Measurements from ENCODE around the gene ALOX12B.
"Not testable (repeated sequence)": the region's sequence is repeated elsewhere in the genome, so short reads cannot be mapped to it uniquely, and the experiment has no call there.

Gene ALOX12B

DNA sequence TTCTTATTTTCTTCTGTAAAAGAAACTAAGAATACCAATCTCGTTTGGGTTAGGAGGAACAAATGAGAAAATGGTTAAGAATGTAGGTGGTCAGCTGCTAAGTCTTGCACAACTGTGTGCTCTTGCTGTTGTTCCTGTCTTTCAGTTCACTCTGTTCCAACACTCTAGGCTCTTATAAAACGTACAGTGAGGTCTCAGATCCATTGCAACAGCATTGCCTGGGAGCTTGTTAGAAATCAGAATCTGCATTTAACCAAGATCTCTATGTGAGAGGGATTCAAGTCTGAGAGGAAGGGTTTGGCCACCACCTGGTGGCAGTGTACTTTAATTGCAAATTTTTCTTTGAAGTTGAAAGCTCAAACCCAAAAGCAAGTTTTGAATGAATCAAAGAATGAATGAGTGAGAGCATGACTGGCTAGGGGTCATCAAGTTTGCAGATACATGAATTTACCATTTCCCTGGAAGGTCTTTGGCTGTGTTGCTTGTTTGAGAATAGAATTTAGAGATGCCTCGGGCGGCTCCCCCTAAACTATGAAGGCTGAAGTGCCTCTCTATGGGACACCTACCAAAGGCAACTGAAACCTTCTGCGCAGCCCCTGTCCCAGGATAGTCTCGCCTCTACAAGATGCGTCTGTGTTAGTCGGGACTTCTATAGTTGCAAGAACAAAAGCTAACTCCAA is 46.1 kb downstream of the ALOX12B start:
- peak; percentile 41 for DNase-seq

DNA sequence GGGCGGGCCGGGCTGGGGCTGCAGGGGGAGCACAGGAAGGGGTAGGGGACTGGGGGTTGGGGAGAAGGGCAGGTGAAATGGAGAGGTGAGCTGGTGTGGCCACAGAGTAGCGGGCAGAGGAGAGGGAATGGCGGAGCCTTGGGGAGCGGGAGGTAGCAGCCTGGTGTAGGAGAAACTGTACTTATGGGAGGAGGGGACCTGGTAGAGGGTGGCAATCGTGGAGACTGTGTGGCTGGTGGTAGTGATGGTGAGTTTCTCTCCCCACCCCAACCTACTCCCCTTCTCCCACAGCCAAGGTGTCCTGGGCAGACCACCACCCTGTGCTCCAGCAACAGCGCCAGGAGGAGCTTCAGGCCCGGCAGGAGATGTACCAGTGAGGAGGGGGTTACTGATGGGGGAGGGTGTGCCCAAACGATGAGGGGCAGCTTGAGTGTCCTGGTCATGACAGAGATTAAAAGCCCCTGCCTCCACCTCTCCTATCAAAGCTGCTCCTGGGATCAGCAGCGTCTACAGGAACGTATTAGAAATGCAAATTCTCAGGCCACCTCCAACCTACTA is 47.8 kb downstream of the ALOX12B start:
- no peak for DNase-seq

DNA sequence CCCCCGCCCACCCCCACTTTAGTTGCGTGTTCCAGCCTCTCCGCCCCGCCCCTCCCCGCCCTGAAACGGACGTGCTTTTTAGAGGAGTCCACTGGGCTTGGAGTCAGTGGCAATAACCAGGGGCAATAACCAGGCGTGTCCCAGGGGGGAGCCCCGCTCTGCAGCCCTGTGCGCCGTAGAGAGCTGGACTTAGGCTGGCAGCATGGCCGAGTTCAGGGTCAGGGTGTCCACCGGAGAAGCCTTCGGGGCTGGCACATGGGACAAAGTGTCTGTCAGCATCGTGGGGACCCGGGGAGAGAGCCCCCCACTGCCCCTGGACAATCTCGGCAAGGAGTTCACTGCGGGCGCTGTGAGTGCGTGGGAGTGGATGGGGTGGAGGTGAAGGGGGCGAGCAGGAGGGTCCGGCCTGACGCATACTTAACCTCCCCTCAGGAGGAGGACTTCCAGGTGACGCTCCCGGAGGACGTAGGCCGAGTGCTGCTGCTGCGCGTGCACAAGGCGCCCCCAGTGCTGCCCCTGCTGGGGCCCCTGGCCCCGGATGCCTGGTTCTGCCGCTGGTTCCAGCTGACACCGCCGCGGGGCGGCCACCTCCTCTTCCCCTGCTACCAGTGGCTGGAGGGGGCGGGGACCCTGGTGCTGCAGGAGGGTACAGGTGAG is 48.4 kb downstream of the ALOX12B start, which contains the start of gene ALOX15B:
ALOX15B (plus strand) TSS at position 106 of the 657 bp plus-strand sequence; CDS start at position 203, 97 bp downstream.
- no peak for DNase-seq

DNA sequence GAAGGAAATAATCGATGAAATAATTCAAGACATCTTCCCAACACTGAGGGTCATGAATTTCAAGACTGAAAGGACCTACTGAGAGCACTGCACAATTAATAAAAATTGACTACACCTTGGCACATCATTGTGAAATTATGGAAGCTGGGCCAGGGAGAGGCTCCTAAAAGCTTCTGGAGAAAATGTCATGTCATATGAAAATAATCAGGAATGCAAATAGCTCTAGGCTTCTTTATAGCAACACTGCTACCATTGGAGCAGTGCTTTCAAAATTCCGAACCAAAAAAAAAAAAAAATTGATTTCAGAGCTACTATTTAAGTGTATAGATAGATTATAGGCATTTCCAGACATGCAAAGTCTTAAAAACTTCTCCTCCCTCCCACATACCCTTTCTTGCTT is 55.1 kb downstream of the ALOX12B start:
- no peak for DNase-seq

DNA sequence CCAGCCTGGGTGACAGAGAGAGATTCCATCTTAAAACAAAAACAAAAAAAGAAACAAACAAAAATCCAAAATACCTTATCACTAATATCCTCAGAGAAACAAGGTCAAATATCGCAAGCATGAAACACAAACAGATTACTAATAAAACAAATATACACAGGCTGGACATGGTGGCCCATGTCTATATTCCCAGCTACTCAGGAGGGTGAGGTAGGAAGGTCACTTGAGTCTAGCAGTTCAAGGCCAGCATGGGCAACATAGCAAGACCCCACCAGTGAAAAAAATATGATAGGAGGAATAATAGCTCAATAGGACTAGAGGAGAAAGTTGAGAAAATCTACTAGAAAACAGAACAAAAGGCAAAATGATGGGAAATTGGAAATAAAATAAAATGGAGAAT is 55.6 kb downstream of the ALOX12B start:
- DNase-seq: no peak

DNA sequence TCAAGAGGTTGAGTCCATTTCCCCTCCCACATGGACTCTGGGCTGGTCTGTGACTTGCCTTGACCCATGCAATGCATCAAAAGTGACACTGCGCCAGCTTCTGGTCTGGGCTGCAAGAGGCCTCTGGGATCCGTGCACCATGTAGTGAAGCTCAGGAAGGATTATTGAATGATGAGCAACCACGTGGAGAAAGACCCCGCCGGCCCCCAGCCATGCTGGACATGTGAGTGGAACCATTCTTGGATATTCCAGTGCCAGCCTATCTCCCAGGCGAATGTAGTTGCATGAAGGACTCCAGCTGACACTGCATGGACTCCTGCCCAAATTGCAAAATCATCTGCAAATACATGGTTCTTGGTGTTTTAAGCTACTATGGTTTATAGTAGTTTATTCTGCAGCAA is 56.3 kb downstream of the ALOX12B start:
- DNase-seq: no peak

DNA sequence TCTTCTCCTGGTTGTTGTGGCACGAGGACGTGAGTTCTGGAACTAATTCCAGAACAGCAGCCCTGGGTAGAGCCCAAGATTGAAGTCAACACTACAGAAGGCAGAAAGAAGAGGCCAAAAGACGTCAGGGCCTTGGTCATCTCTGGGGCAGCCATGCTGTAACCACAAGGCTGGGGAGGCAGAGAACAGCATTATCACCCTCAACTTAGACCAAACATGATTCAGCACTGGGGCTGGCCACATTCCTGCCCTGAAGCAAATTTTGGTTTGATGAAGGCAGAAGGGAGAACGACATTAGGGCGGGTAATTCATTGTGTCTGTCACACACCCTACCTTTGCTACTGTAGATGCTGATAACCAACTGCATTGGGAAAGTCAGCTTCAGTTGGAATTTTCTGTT is 58.4 kb downstream of the ALOX12B start:
- DNase-seq: no peak

DNA sequence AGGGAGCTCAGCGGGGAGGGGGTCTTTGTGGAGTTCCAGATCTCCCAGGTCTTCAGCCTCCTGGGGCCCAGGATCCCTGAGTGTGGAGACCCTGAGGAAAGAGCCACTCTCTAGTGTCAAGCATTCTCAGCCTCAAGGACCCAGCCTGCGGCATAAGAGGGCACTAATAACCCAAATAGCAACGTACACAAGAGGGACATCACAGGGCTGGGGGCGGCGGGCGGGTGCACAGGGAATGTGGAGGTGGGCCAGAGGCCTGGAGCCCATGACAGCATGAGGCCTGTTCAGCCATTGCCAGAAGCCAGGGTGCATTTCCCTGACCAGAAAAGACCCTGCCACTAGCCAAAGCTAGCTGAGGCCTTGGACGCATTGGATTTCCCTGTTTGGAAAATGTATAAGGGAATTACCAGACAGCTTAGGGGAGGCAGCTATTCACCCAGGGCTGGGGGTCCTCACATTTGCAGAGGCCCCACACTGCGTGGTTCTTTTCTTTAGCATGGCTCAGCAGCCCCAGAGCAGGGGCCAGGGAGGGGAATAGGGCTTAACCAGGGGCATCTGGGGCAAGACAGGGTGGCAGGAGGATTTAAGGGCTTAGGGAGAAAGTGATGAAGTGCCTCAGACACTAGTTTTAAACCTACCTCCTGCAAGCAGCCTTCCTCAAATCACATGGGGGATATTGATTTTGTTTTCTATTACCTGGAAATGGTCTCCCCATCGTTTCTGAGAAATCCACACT is 62.2 kb downstream of the ALOX12B start:
- no peak for DNase-seq

DNA sequence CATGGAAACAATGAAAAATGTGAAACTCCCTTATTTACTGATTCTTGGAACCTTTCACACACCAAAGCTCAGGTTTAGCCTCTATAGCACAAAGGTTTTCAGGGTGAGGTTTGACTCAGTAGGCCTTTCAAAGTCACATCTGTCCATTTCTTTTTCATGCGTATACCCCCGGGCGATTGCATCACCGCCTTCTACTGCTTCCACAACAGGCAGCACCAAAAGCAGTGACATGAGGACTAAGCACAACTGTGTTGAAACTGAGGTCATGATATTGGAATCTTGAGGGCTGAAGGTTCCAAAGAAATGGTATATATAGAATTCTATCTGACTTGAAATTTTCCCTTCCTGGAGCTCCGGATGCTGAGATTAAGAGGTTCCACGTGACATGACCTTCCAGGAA is 63.4 kb downstream of the ALOX12B start:
- DNase-seq: not testable (repeated sequence)
